H1 (cell line): ENCODE results near the gene PREX1. TPM values are rescaled to one million over a fixed set of nuclear protein-coding genes. Genes with fewer than 3 reads are reported as not detected.

Experiments used
- CTCF ChIA-PET: fragments of 300-600 bp; sonication (Branson Sonifier 250); formaldehyde crosslinking; loops from one replicate; lab custom pipeline; 2021; ENCODE audit not compliant: partially characterized antibody; lab: Charles Lee
- POLR2A ChIA-PET: fragments of 300-600 bp; sonication (Branson Sonifier 250); formaldehyde crosslinking; loops from one replicate; lab custom pipeline; 2021; ENCODE audit warnings: inconsistent platforms; ENCODE audit not compliant: partially characterized antibody; lab: Charles Lee
- DNase-seq, 2 experiments: peaks; one replicate each; pipeline versions ENCODE4 v3.0.0 to v3.0.0-alpha.2; 2010 to 2022; ENCODE audit warnings: low spot score in 2 of 2, low read depth in 1 of 2, mixed read lengths in 1 of 2
- FAIRE-seq: peaks from 2 replicates; lab custom pipeline; 2011; peaks lifted over from hg19 to GRCh38; lab: Jason Lieb, UNC
- H2AFZ ChIP-seq: 2 replicates; pipeline ENCODE4 v1.8.1; 2012; ENCODE audit warnings: low read length, inconsistent platforms
- H2AK5ac ChIP-seq: 2 replicates; pipeline ENCODE4 v1.6.1; 2013; ENCODE audit warnings: low read depth, low read length
- H2BK120ac ChIP-seq: replicated peaks from 2 replicates; pipeline ENCODE3; 2013; ENCODE audit warnings: low read depth, low read length, inconsistent platforms
- H2BK12ac ChIP-seq: 2 replicates; pipeline ENCODE4 v1.6.1; 2013; ENCODE audit warnings: low read depth, low read length
- H2BK15ac ChIP-seq: 2 replicates; pipeline ENCODE4 v1.6.1; 2013; ENCODE audit warnings: low read length
- H2BK20ac ChIP-seq: 2 replicates; pipeline ENCODE4 v1.6.1; 2013; ENCODE audit warnings: low read length
- H2BK5ac ChIP-seq: 2 replicates; pipeline ENCODE4 v1.6.1; 2013; ENCODE audit warnings: low read depth, low read length
- H3K14ac ChIP-seq: 2 replicates; pipeline ENCODE4 v1.6.1; 2013; ENCODE audit warnings: inconsistent platforms; ENCODE audit not compliant: insufficient read length
- H3K18ac ChIP-seq: 2 replicates; pipeline ENCODE4 v1.6.1; 2013; ENCODE audit warnings: low read length; ENCODE audit errors: extremely low read depth
- H3K23ac ChIP-seq: 2 replicates; pipeline ENCODE4 v1.6.1; 2013; ENCODE audit warnings: inconsistent platforms; ENCODE audit not compliant: insufficient read length
- H3K23me2 ChIP-seq: 2 replicates; pipeline ENCODE4 v1.6.1; 2013; ENCODE audit warnings: low read depth, low read length
- H3K27ac ChIP-seq: 2 replicates; pipeline ENCODE4 v1.6.1; 2011; ENCODE audit warnings: low read depth, low read length, inconsistent platforms
- H3K27me3 ChIP-seq, 4 experiments: replicated peaks in 1 of 4; 1 replicate in 1 of 4; 2 replicates in 3 of 4; pipeline versions ENCODE4 v1.6.1 to v1.8.1; 2011 to 2013; ENCODE audit warnings: low read length in 3 of 4, mild to moderate bottlenecking in 3 of 4, inconsistent platforms in 2 of 4, mixed read lengths in 2 of 4, moderate library complexity in 1 of 4; ENCODE audit not compliant: control insufficient read depth in 3 of 4, insufficient read depth in 3 of 4; ENCODE audit errors: extremely low read depth in 1 of 4
- H3K36me3 ChIP-seq, 4 experiments: 2 replicates each; pipeline versions ENCODE4 v1.6.1 to v1.8.1; 2011 to 2013; ENCODE audit warnings: mild to moderate bottlenecking in 4 of 4, low read length in 3 of 4, moderate library complexity in 2 of 4, control low read depth in 1 of 4, inconsistent platforms in 1 of 4; ENCODE audit not compliant: insufficient read depth in 4 of 4, control insufficient read depth in 2 of 4
- H3K4ac ChIP-seq: replicated peaks from 2 replicates; pipeline ENCODE3; 2013; ENCODE audit warnings: low read length, low read depth, mixed read lengths, inconsistent platforms; ENCODE audit not compliant: insufficient read length
- H3K4me1 ChIP-seq, 4 experiments: replicated peaks in 1 of 4; 1 replicate in 1 of 4; 2 replicates in 3 of 4; pipeline versions ENCODE4 v1.6.1 to v1.8.1; 2011 to 2013; ENCODE audit warnings: low read length in 3 of 4, inconsistent platforms in 2 of 4, mixed read lengths in 1 of 4; ENCODE audit not compliant: insufficient read depth in 4 of 4, control insufficient read depth in 3 of 4
- H3K4me2 ChIP-seq, 2 experiments: 2 replicates each; pipeline versions ENCODE4 v1.6.1 to v1.8.1; 2011 to 2013; ENCODE audit warnings: low read depth in 2 of 2, low read length in 2 of 2, control low read depth in 1 of 2, inconsistent platforms in 1 of 2, mild to moderate bottlenecking in 1 of 2; ENCODE audit not compliant: insufficient read depth in 1 of 2
- H3K4me3 ChIP-seq, 4 experiments: fragments of 200-600, 300-600 bp in 1 of 4; sonication (generic), shearing (Covaris generic), sonication (Bioruptor Twin) in 1 of 4; 2 replicates each; pipeline versions ENCODE4 v1.5.1 to v1.8.1; 2011 to 2016; ENCODE audit warnings: low read length in 4 of 4, low read depth in 3 of 4, control low read depth in 2 of 4, inconsistent platforms in 2 of 4, mild to moderate bottlenecking in 2 of 4, mixed read lengths in 1 of 4, moderate library complexity in 1 of 4; ENCODE audit not compliant: insufficient read depth in 2 of 4; ENCODE audit errors: extremely low read depth in 1 of 4
- H3K56ac ChIP-seq: replicated peaks from 2 replicates; pipeline ENCODE3; 2013; ENCODE audit warnings: low read depth, mild to moderate bottlenecking, mixed read lengths, low read length, inconsistent platforms; ENCODE audit not compliant: insufficient read length
- H3K79me1 ChIP-seq: 2 replicates; pipeline ENCODE4 v1.6.1; 2013; ENCODE audit warnings: low read depth, low read length, control low read depth
- H3K79me2 ChIP-seq, 2 experiments: 2 replicates each; pipeline versions ENCODE4 v1.6.1 to v1.8.1; 2012 to 2013; ENCODE audit warnings: low read length in 2 of 2, mild to moderate bottlenecking in 2 of 2, inconsistent platforms in 1 of 2; ENCODE audit not compliant: insufficient read depth in 2 of 2, control insufficient read depth in 1 of 2
- H3K9ac ChIP-seq, 4 experiments: replicated peaks in 1 of 4; 1 replicate in 1 of 4; 2 replicates in 3 of 4; pipeline versions ENCODE4 v1.6.1 to v1.8.1; 2011 to 2013; ENCODE audit warnings: low read depth in 3 of 4, low read length in 3 of 4, control low read depth in 2 of 4, mild to moderate bottlenecking in 2 of 4, moderate library complexity in 2 of 4, inconsistent platforms in 1 of 4; ENCODE audit errors: extremely low read depth in 1 of 4
- H3K9me3 ChIP-seq, 2 experiments: 2 replicates each; pipeline versions ENCODE4 v1.6.1 to v1.8.1; 2012 to 2013; ENCODE audit warnings: mild to moderate bottlenecking in 2 of 2, moderate library complexity in 2 of 2, control low read depth in 1 of 2, inconsistent platforms in 1 of 2, low read depth in 1 of 2, low read length in 1 of 2, mixed read lengths in 1 of 2; ENCODE audit not compliant: insufficient read depth in 2 of 2
- H4K20me1 ChIP-seq, 2 experiments: replicated peaks in 1 of 2; 2 replicates each; pipeline versions ENCODE3 to v1.8.1; 2011 to 2013; ENCODE audit warnings: inconsistent platforms in 2 of 2, low read length in 2 of 2, mild to moderate bottlenecking in 1 of 2; ENCODE audit not compliant: insufficient read depth in 2 of 2, control insufficient read depth in 1 of 2
- H4K5ac ChIP-seq: 2 replicates; pipeline ENCODE4 v1.6.1; 2013; ENCODE audit warnings: low read length, low read depth, mixed read lengths, inconsistent platforms; ENCODE audit not compliant: insufficient read length
- H4K8ac ChIP-seq: 2 replicates; pipeline ENCODE4 v1.8.0; 2013; ENCODE audit warnings: mild to moderate bottlenecking, moderate library complexity, low read length, inconsistent platforms; ENCODE audit not compliant: insufficient read depth; ENCODE audit errors: extremely low read depth
- H4K91ac ChIP-seq: replicated peaks from 2 replicates; pipeline ENCODE3; 2013; ENCODE audit warnings: low read length, mixed read lengths, inconsistent platforms; ENCODE audit not compliant: insufficient read length
- CBX5 ChIP-seq: fragments of 300-800, 300-1000 bp; sonication (generic); IDR thresholded peaks from 2 replicates; pipeline ENCODE4 v1.7.1; 2016; ENCODE audit warnings: antibody characterized with exemption, low read length, low read depth
- CEBPB ChIP-seq: IDR thresholded peaks from 2 replicates; pipeline ENCODE4 v1.6.1; 2012; ENCODE audit warnings: low read depth, low read length
- CHD2 ChIP-seq: IDR thresholded peaks from 2 replicates; pipeline ENCODE4 v1.6.1; 2012; ENCODE audit warnings: low read length, improper control_type of control experiment
- KDM4A ChIP-seq: IDR thresholded peaks from one replicate; pipeline ENCODE4 v1.7.1; 2012; ENCODE audit warnings: low read depth, mild to moderate bottlenecking, moderate library complexity, low read length, inconsistent platforms; ENCODE audit not compliant: severe bottlenecking
- SAP30 ChIP-seq: fragments of 300-600 bp; sonication (generic); IDR thresholded peaks from 2 replicates; pipeline ENCODE4 v1.7.1; 2012; ENCODE audit warnings: low read length, moderate library complexity, mild to moderate bottlenecking, inconsistent platforms; ENCODE audit not compliant: insufficient read depth, insufficient replicate concordance
- SIX5 ChIP-seq: IDR thresholded peaks from 2 replicates; pipeline ENCODE4 v1.6.1; 2011; ENCODE audit warnings: mild to moderate bottlenecking, low read depth, low read length
- SRF ChIP-seq: IDR thresholded peaks from 2 replicates; pipeline ENCODE4 v1.6.1; 2011; ENCODE audit warnings: mild to moderate bottlenecking, low read depth, low read length, moderate library complexity
- TAF7 ChIP-seq: optimal IDR thresholded peaks from 2 replicates; pipeline ENCODE3; 2011; ENCODE audit warnings: low read depth, mild to moderate bottlenecking, inconsistent platforms, low read length, moderate library complexity, borderline replicate concordance
- ZNF274 ChIP-seq: IDR thresholded peaks from 2 replicates; pipeline ENCODE4 v1.7.0; 2012; ENCODE audit warnings: low read length, borderline replicate concordance; ENCODE audit errors: extremely low read depth
- WGBS, 2 experiments: shearing (Covaris generic) in 1 of 2; methylation state at CpG; one replicate each; pipeline versions ENCODE4 v1.1.6 to v1.1.7; 2013 to 2015; ENCODE audit warnings: low lambda C conversion rate in 2 of 2, mixed read lengths in 2 of 2, inconsistent platforms in 1 of 2, low coverage in 1 of 2, missing lambda C conversion rate in 1 of 2; ENCODE audit not compliant: insufficient replicate concordance in 2 of 2, insufficient coverage in 1 of 2, insufficient read length in 1 of 2; ENCODE audit errors: extremely low coverage in 1 of 2, missing lambda C conversion rate in 1 of 2; 5-methylcytosine and 5-hydroxymethylcytosine counted together
- polyA plus RNA-seq, 7 experiments: library from polyadenylated mRNA; depleted of rRNA in 3 of 7; stranded (reverse) in 5 of 7; unstranded in 2 of 7; fragments of >200 nt in 5 of 7; fragments of 200-250 nt in 2 of 7; gene quantifications; 1 replicate in 5 of 7; 2 replicates in 1 of 7; 4 replicates in 1 of 7; pipeline versions ENCODE4 v1.2.1 to v1.2.3, GENCODE V29; 2011 to 2013; ENCODE audit warnings: missing spikeins in 2 of 7, mixed read lengths in 2 of 7
- total RNA-seq: library from RNA; stranded (reverse); fragmentation: NEBNext Ultra II Directional; extraction: Animal tissue kit (Norgen Biotek cat#: 25700); gene quantifications from 2 replicates; pipeline ENCODE4 v1.2.1, GENCODE V29; 2021

The PREX1 gene
- total and polyA plus RNA-seq, 2 of the 8 experiments (the other 6 are each of a cell fraction or from before 2014, with no cell fraction given) = 10.7 to 12.8 TPM

- no peaks in the 10 kb centered on the region for H3K79me1 ChIP-seq
- no peaks in the 10 kb centered on the region; the same call in 1 of the 2 replicates for H3K23me2 ChIP-seq
- H3K9ac ChIP-seq = no peak overlapping the region
- ChIA-PET CTCF (interaction anchor here (1.2 to 2.5 kb wide), 2 partner anchors 9 to 32 kb away, joined by 3 to 13 read pairs; no protein-coding TSS in a partner anchor), POLR2A (no interaction called here)
- no peak overlapping the region for H3K27ac ChIP-seq
- no peak overlapping the region for H4K8ac ChIP-seq
- H3K27me3 ChIP-seq = no peaks in the 10 kb centered on the region
- H3K9me3 ChIP-seq = no peaks in the 10 kb centered on the region
- no peak overlapping the region for H2BK12ac ChIP-seq
- H3K4ac ChIP-seq = no peak overlapping the region
- TF ChIP-seq ZNF274 (no peak), CBX5 (no peak), TAF7 (no peak), SIX5 (no peak), SAP30 (no peak), CHD2 (no peak), KDM4A (no peak), SRF (no peak), CEBPB (no peak)
- no peak overlapping the region for H4K91ac ChIP-seq
- H3K79me2 ChIP-seq = no peaks in the 10 kb centered on the region
- H2BK5ac ChIP-seq = no peak overlapping the region
- FAIRE-seq (no peak), DNase-seq (no peak)
- H2BK20ac ChIP-seq = no peak overlapping the region
- H3K4me1 ChIP-seq = peaks cover 0 to 6% (median 0%) of the 10 kb centered on the region in 4 experiments; a peak in 2 of 7 replicates
- no peak overlapping the region for H3K23ac ChIP-seq
- no peak overlapping the region for H3K4me2 ChIP-seq
- H4K20me1 ChIP-seq = no peaks in the 10 kb centered on the region
- H3K4me3 ChIP-seq = no peak overlapping the region
- no peak overlapping the region for H3K18ac ChIP-seq
- no peak overlapping the region for H2BK15ac ChIP-seq
- no peaks in the 10 kb centered on the region for H3K36me3 ChIP-seq
- no peak overlapping the region for H3K14ac ChIP-seq
- no peak overlapping the region for H2AK5ac ChIP-seq
- no peak overlapping the region for H2AFZ ChIP-seq
- no peak overlapping the region for H4K5ac ChIP-seq
- WGBS, 2 experiments = 79% methylated on average over 8 of the region's 8 CpGs; no CpG with 5 or more reads in 1 of the 2 experiments
- H3K56ac ChIP-seq = no peak overlapping the region
- H2BK120ac ChIP-seq = no peak overlapping the region
Observed at GRCh38 chr20:48689388-48689787, 138.4 kb downstream of the PREX1 start.
